Motor neuron (in vitro differentiated cells): ENCODE results near the gene CRYGN. TPM values are rescaled to one million over a fixed set of nuclear protein-coding genes. Genes with fewer than 3 reads are reported as not detected.
A peak's percentile ranks its signal among the peaks of the same experiment; 100 is the strongest.

ENCODE experiments used
- ATAC-seq, 8 experiments: fragments of 200-7000 bp; cut with Tn5 transposase; replicated peaks in 6 of 8; 2 replicates each; pipeline ENCODE4 v1.8.0; 2021; ENCODE audit warnings: mild to moderate bottlenecking in 8 of 8, moderate library complexity in 8 of 8
- H3K27ac ChIP-seq, 2 donors: fragments of 250-450 bp; sonication (Bioruptor Pico); 2 replicates each; pipeline ENCODE4 v1.9.0; 2021; ENCODE audit warnings: antibody characterized with exemption in 2 of 2, mild to moderate bottlenecking in 2 of 2, moderate library complexity in 1 of 2
- H3K4me1 ChIP-seq, 2 donors: fragments of 250-450 bp; sonication (Bioruptor Pico); replicated peaks in 1 of 2; 2 replicates each; pipeline ENCODE4 v1.6.1; 2021; ENCODE audit warnings: antibody characterized with exemption in 2 of 2, mild to moderate bottlenecking in 2 of 2, moderate library complexity in 1 of 2
- H3K4me3 ChIP-seq, 5 donors: fragments of 250-450 bp; sonication (Bioruptor Pico); 2 replicates each; pipeline ENCODE4 v1.9.0; 2021; ENCODE audit warnings: antibody characterized with exemption in 5 of 5, mild to moderate bottlenecking in 5 of 5, moderate library complexity in 4 of 5
- WGBS, 10 experiments: fragments of 450-650 bp; shearing (Covaris generic); methylation state at CpG; one replicate each; pipeline ENCODE4 v1.0.0; 2022; 5-methylcytosine and 5-hydroxymethylcytosine counted together
- in situ Hi-C, 9 experiments: fragments of 400-800 bp; cut with MboI; loops; one replicate each; pipeline ENCODE4 v1.15.0; 2021; ENCODE audit warnings: low sequenced_read_pairs in 9 of 9, low pct_unique_long_range_greater_than_20kb in 2 of 9; ENCODE audit not compliant: unreplicated experiment in 9 of 9
- total RNA-seq, 8 experiments: library from RNA; unstranded; fragments of 300-600 nt; gene quantifications; 2 replicates each; pipeline versions ENCODE4 v1.2.3 to v1.2.4, GENCODE V29; 2022

Gene CRYGN
- total RNA-seq, 8 experiments from 2014 or later, result 0.11 to 1.3 (median 0.29) TPM; not detected in 1

- no peak for ATAC-seq
- Histone ChIP-seq H3K4me1 (no peaks in the 10 kb centered on the region), H3K27ac (no peak overlapping the region), H3K4me3 (no peak overlapping the region)
- in situ Hi-C loops, result no loop called here
- WGBS, 10 experiments, result 73 to 98% (median 87%) methylated on average over 6 to 11 of the region's 26 CpGs; no CpG with 5 or more reads in 6 of the 10 experiments
Measured at GRCh38 chr7:151385626-151386300, 54.2 kb downstream of the CRYGN start.

- Histone ChIP-seq H3K27ac (no peak overlapping the region), H3K4me3 (no peak overlapping the region), H3K4me1 (no peaks in the 10 kb centered on the region)
- in situ Hi-C loops, result no loop called here
- peak in 1 of 8 experiments; percentile 44 for ATAC-seq
- 0 to 100% (median 80%) methylated on average over 1 to 12 of the region's 26 CpGs; no CpG with 5 or more reads in 3 of the 10 experiments for WGBS, 10 experiments
Measured at GRCh38 chr7:151384776-151385625, 54.9 kb downstream of the CRYGN start.

GRCh38 chr7:151384352-151384697 is 55.6 kb downstream of the CRYGN start:
- H3K27ac ChIP-seq, result no peak overlapping the region
- 50 to 100% (median 80%) methylated on average over 1 to 5 of the region's 6 CpGs; no CpG with 5 or more reads in 3 of the 10 experiments for WGBS, 10 experiments
- in situ Hi-C loops, result no loop called here
- ATAC-seq, result no peak
- no peak overlapping the region for H3K4me3 ChIP-seq
- H3K4me1 ChIP-seq, result no peaks in the 10 kb centered on the region

- H3K27ac ChIP-seq, result no peak overlapping the region
- no peaks in the 10 kb centered on the region for H3K4me1 ChIP-seq
- 0 to 96% (median 84%) methylated on average over 1 to 5 of the region's 15 CpGs; no CpG with 5 or more reads in 2 of the 10 experiments for WGBS, 10 experiments
- H3K4me3 ChIP-seq, result no peak overlapping the region
- no peak for ATAC-seq
- in situ Hi-C loops, result no loop called here
Measured at GRCh38 chr7:151383638-151384351, 56.1 kb downstream of the CRYGN start.

GRCh38 chr7:151382079-151382885 is 57.7 kb downstream of the CRYGN start:
- 15 to 90% (median 60%) methylated on average over 1 to 9 of the region's 37 CpGs; no CpG with 5 or more reads in 3 of the 10 experiments for whole genome bisulfite sequencing, 10 experiments
- no peaks in the 10 kb centered on the region for H3K4me1 ChIP-seq
- in situ Hi-C loops, result no loop called here
- ATAC-seq, result peak in 4 of 8 experiments; percentile 10 to 30 (median 18)
- H3K27ac ChIP-seq, result no peak overlapping the region
- no peak overlapping the region for H3K4me3 ChIP-seq

GRCh38 chr7:151381348-151382078 is 58.4 kb downstream of the CRYGN start:
- no peak overlapping the region for H3K27ac ChIP-seq
- 6 to 62% methylated on average over 9 to 17 of the region's 83 CpGs; no CpG with 5 or more reads in 8 of the 10 experiments for WGBS, 10 experiments
- H3K4me3 ChIP-seq, result no peak overlapping the region
- peak in 6 of 8 experiments; percentile 10 to 31 (median 22) for ATAC-seq
- in situ Hi-C loops, result no loop called here
- H3K4me1 ChIP-seq, result no peaks in the 10 kb centered on the region

GRCh38 chr7:151381098-151381347 is 58.9 kb downstream of the CRYGN start:
- WGBS, 10 experiments, result 33 to 85% (median 45%) methylated on average over 1 to 6 of the region's 7 CpGs; no CpG with 5 or more reads in 6 of the 10 experiments
- H3K4me3 ChIP-seq, result no peak overlapping the region
- H3K27ac ChIP-seq, result no peak overlapping the region
- H3K4me1 ChIP-seq, result no peaks in the 10 kb centered on the region
- in situ Hi-C loops, result no loop called here
- ATAC-seq, result no peak

- in situ Hi-C loops, result no loop called here
- no peaks in the 10 kb centered on the region for H3K4me1 ChIP-seq
- no peak overlapping the region for H3K4me3 ChIP-seq
- no peak overlapping the region for H3K27ac ChIP-seq
- 73 to 100% (median 100%) methylated on average over 1 to 5 of the region's 32 CpGs; no CpG with 5 or more reads in 5 of the 10 experiments for WGBS, 10 experiments
- ATAC-seq, result peak in 4 of 8 experiments; percentile 1 to 11 (median 8)
Measured at GRCh38 chr7:151380199-151381097, 59.5 kb downstream of the CRYGN start.

- no peak overlapping the region for H3K4me3 ChIP-seq
- 84 to 100% (median 97%) methylated on average over 1 to 14 of the region's 25 CpGs; no CpG with 5 or more reads in 4 of the 10 experiments for WGBS, 10 experiments
- peak in 5 of 8 experiments; percentile 8 to 33 (median 13) for ATAC-seq
Measured at GRCh38 chr7:151379534-151380198, 60.3 kb downstream of the CRYGN start.

GRCh38 chr7:151379193-151379520 is 60.8 kb downstream of the CRYGN start:
- peak in 3 of 8 experiments; percentile 12 to 23 (median 13) for ATAC-seq
- 90 to 93% methylated on average over 2 to 3 of the region's 6 CpGs; no CpG with 5 or more reads in 8 of the 10 experiments for WGBS, 10 experiments
- in situ Hi-C loops, result loop anchor here in 1 of 9 experiments (10.0 kb wide), 1 partner anchor 66 kb away; the partner anchor contains the start of gene CRYGN
- no peak overlapping the region for H3K4me3 ChIP-seq
- H3K27ac ChIP-seq, result no peak overlapping the region
- no peaks in the 10 kb centered on the region for H3K4me1 ChIP-seq

More at GRCh38 chr7:151379534-151380198, 60.3 kb downstream of the CRYGN start:
- H3K27ac ChIP-seq, result no peak overlapping the region
- in situ Hi-C loops, result loop anchor here in 1 of 9 experiments (10.0 kb wide), 1 partner anchor 65 kb away; the partner anchor contains the start of gene CRYGN
- no peaks in the 10 kb centered on the region for H3K4me1 ChIP-seq
